GM12878 (cell line): ENCODE measurements around the gene ARHGEF38. TPM values are rescaled to one million over a fixed set of nuclear protein-coding genes. Genes with fewer than 3 reads are reported as not detected.

Source experiments
- ATAC-seq: fragments of 200-7000 bp; cut with Tn5 transposase; 3 replicates; pipeline ENCODE4 v1.9.1; 2020; ENCODE audit warnings: mild to moderate bottlenecking, moderate library complexity
- BruUV-seq: library from RNA; stranded (reverse); fragments of 400-500 nt; replicated peaks from 2 replicates; lab custom pipeline; 2021; lab: Mats Ljungman, UMichigan
- CTCF ChIA-PET: fragments of 300-600 bp; sonication (Branson Sonifier 250); formaldehyde crosslinking; extraction: SDS; loops from one replicate; lab custom pipeline; 2021; ENCODE audit warnings: inconsistent platforms; lab: Yijun Ruan, JAX
- POLR2A ChIA-PET: fragments of 350-600 bp; formaldehyde crosslinking; extraction: SDS; loops from one replicate; lab custom pipeline; 2021; ENCODE audit warnings: inconsistent platforms; lab: Charles Lee
- RAD21 ChIA-PET: fragments of 300-600 bp; sonication (Branson Sonifier 250); formaldehyde crosslinking; loops from one replicate; lab custom pipeline; 2023; ENCODE audit warnings: antibody characterized with exemption; ENCODE audit not compliant: unreplicated experiment; lab: Charles Lee
- SMC1A ChIA-PET: fragments of 300-600 bp; sonication (Branson Sonifier 250); formaldehyde crosslinking; loops from one replicate; lab custom pipeline; 2023; ENCODE audit not compliant: unreplicated experiment, uncharacterized antibody; lab: Charles Lee
- DNase-seq: peaks from one replicate; pipeline ENCODE4 v3.0.0-alpha.2; 2011; ENCODE audit warnings: low read depth, low spot score
- FAIRE-seq: peaks from 3 replicates; lab custom pipeline; 2011; peaks lifted over from hg19 to GRCh38; lab: Jason Lieb, UNC
- H2AFZ ChIP-seq: 2 replicates; pipeline ENCODE4 v1.6.0; 2011; ENCODE audit warnings: low read depth, low read length, control low read depth; ENCODE audit not compliant: control insufficient read depth
- H3K27ac ChIP-seq: 2 replicates; pipeline ENCODE4 v1.5.1; 2011; ENCODE audit warnings: control low read depth; ENCODE audit not compliant: control insufficient read depth, insufficient read depth
- H3K27me3 ChIP-seq, 2 experiments: replicated peaks in 1 of 2; 2 replicates each; pipeline versions ENCODE4 v1.6.0 to v1.6.1; 2011; ENCODE audit warnings: low read length in 1 of 2; ENCODE audit not compliant: control insufficient read depth in 2 of 2, insufficient read depth in 2 of 2
- H3K36me3 ChIP-seq, 2 experiments: 2 replicates each; pipeline ENCODE4 v1.5.1; 2011; ENCODE audit warnings: low read length in 1 of 2; ENCODE audit not compliant: control insufficient read depth in 2 of 2, insufficient read depth in 2 of 2
- H3K4me1 ChIP-seq: 2 replicates; pipeline ENCODE4 v1.6.1; 2011; ENCODE audit warnings: mild to moderate bottlenecking, low read length, moderate library complexity, mixed read lengths; ENCODE audit not compliant: control insufficient read depth, insufficient read depth
- H3K4me2 ChIP-seq: 2 replicates; pipeline ENCODE4 v1.6.0; 2011; ENCODE audit warnings: control low read depth; ENCODE audit not compliant: control insufficient read depth, insufficient read depth
- H3K4me3 ChIP-seq: fragments of 200-600 bp; sonication (generic); 2 replicates; pipeline ENCODE4 v1.5.1; 2016
- H3K79me2 ChIP-seq: 2 replicates; pipeline ENCODE4 v1.6.0; 2011; ENCODE audit warnings: low read length; ENCODE audit not compliant: control insufficient read depth, insufficient read depth
- H3K9ac ChIP-seq: 2 replicates; pipeline ENCODE4 v1.8.0; 2011; ENCODE audit warnings: low read length, control low read depth, mixed read lengths; ENCODE audit not compliant: control insufficient read depth, insufficient read depth
- H3K9me3 ChIP-seq: replicated peaks from 3 replicates; pipeline ENCODE4 v1.5.1; 2011; ENCODE audit warnings: mild to moderate bottlenecking, low read length; ENCODE audit not compliant: control insufficient read depth, insufficient read depth
- H4K20me1 ChIP-seq: 2 replicates; pipeline ENCODE4 v1.6.0; 2011; ENCODE audit not compliant: control insufficient read depth, insufficient read depth
- CHD2 ChIP-seq: IDR thresholded peaks from 2 replicates; pipeline ENCODE4 v1.6.1; 2011; ENCODE audit warnings: low read depth, low read length, improper control_type of control experiment, borderline replicate concordance
- MEF2A ChIP-seq: IDR thresholded peaks from 2 replicates; pipeline ENCODE4 v1.6.1; 2011; ENCODE audit warnings: low read depth, mild to moderate bottlenecking, low read length, moderate library complexity; ENCODE audit not compliant: insufficient read depth
- NFIC ChIP-seq: IDR thresholded peaks from 2 replicates; pipeline ENCODE4 v1.6.1; 2012; ENCODE audit warnings: low read depth, mild to moderate bottlenecking, inconsistent platforms, low read length, moderate library complexity
- POLR2AphosphoS5 ChIP-seq: IDR thresholded peaks from 2 replicates; pipeline ENCODE4 v1.6.1; 2011; ENCODE audit warnings: mild to moderate bottlenecking, low read length, inconsistent platforms
- POU2F2 ChIP-seq: IDR thresholded peaks from 3 replicates; pipeline ENCODE4 v1.6.1; 2011; ENCODE audit warnings: low read depth, mild to moderate bottlenecking, low read length, borderline replicate concordance
- RCOR1 ChIP-seq: conservative IDR thresholded peaks from 2 replicates; pipeline ENCODE4 v1.6.1; 2012; ENCODE audit warnings: low read depth, low read length, improper control_type of control experiment
- RFX5 ChIP-seq: IDR thresholded peaks from 2 replicates; pipeline ENCODE4 v1.6.1; 2011; ENCODE audit warnings: low read depth, low read length, improper control_type of control experiment
- SMAD5 ChIP-seq: IDR thresholded peaks from 2 replicates; pipeline ENCODE4 v1.6.1; 2016; ENCODE audit warnings: antibody characterized with exemption, low read depth
- YBX1 ChIP-seq: fragments of 450-650 bp; IDR thresholded peaks from 2 replicates; pipeline ENCODE4 v1.6.1; 2016; ENCODE audit warnings: antibody characterized with exemption
- ZSCAN29 ChIP-seq: fragments of 450-650 bp; IDR thresholded peaks from 2 replicates; pipeline ENCODE4 v1.6.1; 2017; ENCODE audit warnings: mild to moderate bottlenecking, moderate library complexity
- WGBS: methylation state at CpG from one replicate; pipeline ENCODE4 v1.1.6; 2016; ENCODE audit warnings: low lambda C conversion rate; ENCODE audit not compliant: insufficient replicate concordance, insufficient coverage; ENCODE audit errors: missing lambda C conversion rate; 5-methylcytosine and 5-hydroxymethylcytosine counted together
- in situ Hi-C: fragments of 300-500 bp; cut with MboI; formaldehyde crosslinking; loops from 9 replicates; pipeline ENCODE4 v1.14.3; 2018; ENCODE audit warnings: mixed read lengths
- intact Hi-C: fragments of 100-400 bp; cut with micrococcal nuclease; formaldehyde crosslinking; loops from one replicate; pipeline ENCODE4 v1.14.2; 2022; ENCODE audit not compliant: unreplicated experiment
- polyA plus RNA-seq, 11 experiments: library from polyadenylated mRNA; depleted of rRNA in 4 of 11; unstranded in 6 of 11; stranded (reverse) in 5 of 11; fragments of >200 nt; fragmentation: Nextera tagmentation in 4 of 11; fragmentation: Illumina TruSeq in 1 of 11; extraction: Ambion mirVana in 4 of 11; extraction: Trizol in 1 of 11; gene quantifications; 1 replicate in 1 of 11; 2 replicates in 10 of 11; pipeline versions ENCODE4 v1.2.1 to v1.2.3, GENCODE V29; 2011 to 2016; ENCODE audit warnings: inconsistent platforms in 2 of 11, missing spikeins in 2 of 11, low read depth in 1 of 11
- total RNA-seq, 4 experiments: library from RNA; depleted of rRNA in 3 of 4; stranded (reverse); fragments of >200 nt in 3 of 4; fragmentation: Illumina TruSeq in 1 of 4; extraction: Trizol in 1 of 4; gene quantifications; 2 replicates each; pipeline versions ENCODE4 v1.2.1 to v1.2.3, GENCODE V29; 2013 to 2021

The ARHGEF38 gene
- total and polyA plus RNA-seq, 10 of the 15 experiments (the other 5 are each of a cell fraction or from before 2014, with no cell fraction given), result 0.01 to 1.1 (median 0.09) TPM; not detected in 2

DNA sequence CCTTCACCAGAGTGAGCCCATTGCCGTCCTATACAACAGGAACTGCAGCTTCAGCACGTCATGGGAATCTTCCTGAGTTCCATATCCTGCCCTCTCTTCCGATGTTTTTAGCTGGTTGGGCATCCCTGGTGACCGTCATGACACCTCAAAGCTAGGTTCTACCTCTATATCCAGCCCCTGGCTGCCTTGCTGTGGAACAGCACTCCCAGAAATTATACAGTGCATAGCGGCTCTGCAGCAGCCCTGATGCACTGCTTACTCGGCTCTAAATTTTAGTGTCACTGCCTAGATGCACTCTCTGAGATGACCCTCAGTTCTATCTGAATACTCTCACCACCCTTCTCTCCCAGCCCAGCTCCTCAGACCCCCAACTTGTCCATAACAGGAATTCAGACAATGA lies 44.3 kb downstream of the ARHGEF38 start:
- WGBS, result 96% methylated on average over 6 of the region's 6 CpGs
- ATAC-seq (no peak), DNase-seq (no peak), FAIRE-seq (no peak)
- Histone ChIP-seq H3K4me3 (no peak overlapping the region), H4K20me1 (no peaks in the 10 kb centered on the region), H3K4me2 (no peak overlapping the region), H3K9ac (no peak overlapping the region), H2AFZ (no peak overlapping the region), H3K27me3 (no peaks in the 10 kb centered on the region), H3K9me3 (no peaks in the 10 kb centered on the region), H3K27ac (no peak overlapping the region), H3K36me3 (no peaks in the 10 kb centered on the region), H3K79me2 (no peaks in the 10 kb centered on the region), H3K4me1 (no peaks in the 10 kb centered on the region; the same call in 1 of the 2 replicates)
- ChIA-PET CTCF (interaction anchor here (1.1 to 1.2 kb wide), 2 partner anchors 8 to 35 kb away, joined by 3 read pairs; no protein-coding TSS in a partner anchor), SMC1A (interaction anchor here (0.8 to 4.7 kb wide), 9 partner anchors 9 to 155 kb away, joined by 3 to 33 read pairs (median 3); no protein-coding TSS in a partner anchor), POLR2A (interaction anchor here (0.8 to 1.2 kb wide), 4 partner anchors 8 to 112 kb away, joined by 3 to 5 read pairs (median 3); no protein-coding TSS in a partner anchor), RAD21 (interaction anchor here (0.9 to 1.6 kb wide), 5 partner anchors 32 to 70 kb away, joined by 3 to 7 read pairs (median 4); no protein-coding TSS in a partner anchor)
- intact Hi-C loops, result no loop called here
- in situ Hi-C loops, result no loop called here
- TF ChIP-seq RCOR1, result no peak
- no peak for TF ChIP-seq NFIC
- no peak for TF ChIP-seq POLR2AphosphoS5
- no peak for TF ChIP-seq RFX5
- no peak for TF ChIP-seq POU2F2
- no peak for TF ChIP-seq YBX1
- no peak for TF ChIP-seq SMAD5
- no peak for TF ChIP-seq CHD2
- TF ChIP-seq MEF2A, result no peak
- TF ChIP-seq ZSCAN29, result no peak
- no TSS peak for BruUV-seq
